Keratinocyte (primary cell): ENCODE data around the gene RGS9. TPM values are rescaled to one million over a fixed set of nuclear protein-coding genes. Genes with fewer than 3 reads are reported as not detected.
"Not testable (repeated sequence)": the region's sequence is repeated elsewhere in the genome, so short reads cannot be mapped to it uniquely, and the experiment has no call there.

Source experiments
- DNase-seq: peaks from one replicate; pipeline ENCODE4 v3.0.0-alpha.2; 2011; ENCODE audit warnings: low read depth, missing footprints, low spot score
- FAIRE-seq: peaks from 2 replicates; lab custom pipeline; 2011; peaks lifted over from hg19 to GRCh38; lab: Jason Lieb, UNC
- H2AFZ ChIP-seq: 2 replicates; pipeline ENCODE4 v1.6.0; 2012; ENCODE audit warnings: low read length, control low read depth, inconsistent platforms; ENCODE audit not compliant: control insufficient read depth
- H3K27ac ChIP-seq: 2 replicates; pipeline ENCODE4 v1.5.1; 2011; ENCODE audit warnings: low read length; ENCODE audit not compliant: control insufficient read depth, insufficient read depth
- H3K27me3 ChIP-seq: 3 replicates; pipeline ENCODE4 v1.6.0; 2011; ENCODE audit warnings: low read length; ENCODE audit not compliant: control insufficient read depth, insufficient read depth; ENCODE audit errors: extremely low read depth
- H3K36me3 ChIP-seq, 2 experiments: 2 replicates in 1 of 2; 3 replicates in 1 of 2; pipeline ENCODE4 v1.5.1; 2011; ENCODE audit warnings: low read length in 2 of 2, mild to moderate bottlenecking in 1 of 2; ENCODE audit not compliant: control insufficient read depth in 2 of 2, insufficient read depth in 2 of 2; ENCODE audit errors: extremely low read depth in 1 of 2
- H3K4me1 ChIP-seq: 3 replicates; pipeline ENCODE4 v1.5.1; 2011; ENCODE audit warnings: low read length; ENCODE audit not compliant: control insufficient read depth, insufficient read depth; ENCODE audit errors: extremely low read depth
- H3K4me2 ChIP-seq: 3 replicates; pipeline ENCODE4 v1.6.0; 2011; ENCODE audit warnings: low read depth, low read length; ENCODE audit not compliant: control insufficient read depth, insufficient read depth; ENCODE audit errors: extremely low read depth
- H3K4me3 ChIP-seq, 3 experiments: fragments of 200-600 bp in 1 of 3; sonication (generic) in 1 of 3; 2 replicates in 2 of 3; 3 replicates in 1 of 3; pipeline ENCODE4 v1.5.1; 2011 to 2016; ENCODE audit warnings: low read length in 3 of 3, mild to moderate bottlenecking in 3 of 3, control low read depth in 2 of 3, inconsistent platforms in 1 of 3, low read depth in 1 of 3, mixed read lengths in 1 of 3, mixed run types in 1 of 3, moderate library complexity in 1 of 3; ENCODE audit not compliant: control insufficient read depth in 2 of 3, insufficient read depth in 2 of 3; ENCODE audit errors: extremely low read depth in 1 of 3
- H3K79me2 ChIP-seq: 2 replicates; pipeline ENCODE4 v1.6.0; 2012; ENCODE audit warnings: low read length; ENCODE audit not compliant: control insufficient read depth, insufficient read depth
- H3K9ac ChIP-seq: 3 replicates; pipeline ENCODE4 v1.6.0; 2011; ENCODE audit warnings: low read length; ENCODE audit not compliant: control insufficient read depth, insufficient read depth; ENCODE audit errors: extremely low read depth
- H3K9me1 ChIP-seq: 3 replicates; pipeline ENCODE4 v1.6.0; 2011; ENCODE audit warnings: low read length; ENCODE audit not compliant: control insufficient read depth, insufficient read depth; ENCODE audit errors: extremely low read depth
- H3K9me3 ChIP-seq: 2 replicates; pipeline ENCODE4 v1.5.1; 2012; ENCODE audit warnings: low read depth, low read length; ENCODE audit not compliant: control insufficient read depth
- H4K20me1 ChIP-seq: 3 replicates; pipeline ENCODE4 v1.6.0; 2011; ENCODE audit warnings: low read length; ENCODE audit not compliant: control insufficient read depth, insufficient read depth; ENCODE audit errors: extremely low read depth
- EZH2 ChIP-seq: IDR thresholded peaks from one replicate; pipeline ENCODE4 v1.6.1; 2012; ENCODE audit warnings: inconsistent platforms, mild to moderate bottlenecking, low read length, moderate library complexity
- dilution Hi-C: fragments of 300-500 bp; cut with MboI; formaldehyde crosslinking; loops from one replicate; pipeline ENCODE4 v1.7.0; 2020; ENCODE audit warnings: low sequenced_read_pairs; ENCODE audit not compliant: extremely low pct_ligation_motif_present
- polyA plus RNA-seq, 5 experiments: library from polyadenylated mRNA; depleted of rRNA in 3 of 5; stranded (reverse) in 3 of 5; stranded (forward) in 1 of 5; unstranded in 1 of 5; fragments of >200 nt; gene quantifications; 1 replicate in 1 of 5; 2 replicates in 3 of 5; 3 replicates in 1 of 5; pipeline versions ENCODE4 v1.2.1 to v1.2.3, GENCODE V29; 2011 to 2012; ENCODE audit warnings: missing spikeins in 2 of 5, low read depth in 1 of 5, low replicate concordance in 1 of 5
- TF ChIP-seq, protein P1 (sequence below), 3 experiments: IDR thresholded peaks in 1 of 3; conservative IDR thresholded peaks in 1 of 3; optimal IDR thresholded peaks in 1 of 3; 2 replicates in 2 of 3; 3 replicates in 1 of 3; pipeline versions ENCODE3 to v1.5.1; 2011; ENCODE audit warnings: low read length in 3 of 3, mild to moderate bottlenecking in 3 of 3, moderate library complexity in 2 of 3, control low read depth in 1 of 3, inconsistent platforms in 1 of 3; ENCODE audit not compliant: insufficient read depth in 2 of 3; ENCODE audit errors: extremely low read depth in 1 of 3

Gene RGS9
- polyA plus RNA-seq, 1 donor (not counting 4 experiments of a cell fraction or from before 2014, with no cell fraction given), result 4.8 TPM

DNA sequence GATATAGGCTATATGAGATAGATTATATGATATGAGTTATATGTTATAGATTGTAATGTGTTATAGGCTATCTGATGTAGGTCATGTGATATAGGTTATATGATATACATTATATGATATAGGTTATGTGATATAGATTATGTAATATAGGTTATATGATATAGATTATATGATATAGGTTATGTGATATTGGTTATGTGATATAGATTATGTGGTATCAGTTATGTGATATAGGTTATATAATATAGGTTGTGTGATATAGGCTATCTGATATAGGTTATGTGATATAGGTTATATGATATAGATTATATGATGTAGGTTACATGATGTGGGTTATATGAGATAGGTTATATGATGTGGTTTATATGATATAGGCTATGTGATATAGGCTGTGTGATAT lies 68.5 kb downstream of the RGS9 start:
- no peak overlapping the region for H3K9ac ChIP-seq
- H3K36me3 ChIP-seq, result no peaks in the 10 kb centered on the region
- no peaks in the 10 kb centered on the region for H3K9me3 ChIP-seq
- H4K20me1 ChIP-seq, result no peaks in the 10 kb centered on the region
- H3K4me1 ChIP-seq, result peaks cover 3% of the 10 kb centered on the region
- no peaks in the 10 kb centered on the region for H3K79me2 ChIP-seq
- DNase-seq, result no peak
- FAIRE-seq, result no peak
- TF ChIP-seq, protein P1, sequence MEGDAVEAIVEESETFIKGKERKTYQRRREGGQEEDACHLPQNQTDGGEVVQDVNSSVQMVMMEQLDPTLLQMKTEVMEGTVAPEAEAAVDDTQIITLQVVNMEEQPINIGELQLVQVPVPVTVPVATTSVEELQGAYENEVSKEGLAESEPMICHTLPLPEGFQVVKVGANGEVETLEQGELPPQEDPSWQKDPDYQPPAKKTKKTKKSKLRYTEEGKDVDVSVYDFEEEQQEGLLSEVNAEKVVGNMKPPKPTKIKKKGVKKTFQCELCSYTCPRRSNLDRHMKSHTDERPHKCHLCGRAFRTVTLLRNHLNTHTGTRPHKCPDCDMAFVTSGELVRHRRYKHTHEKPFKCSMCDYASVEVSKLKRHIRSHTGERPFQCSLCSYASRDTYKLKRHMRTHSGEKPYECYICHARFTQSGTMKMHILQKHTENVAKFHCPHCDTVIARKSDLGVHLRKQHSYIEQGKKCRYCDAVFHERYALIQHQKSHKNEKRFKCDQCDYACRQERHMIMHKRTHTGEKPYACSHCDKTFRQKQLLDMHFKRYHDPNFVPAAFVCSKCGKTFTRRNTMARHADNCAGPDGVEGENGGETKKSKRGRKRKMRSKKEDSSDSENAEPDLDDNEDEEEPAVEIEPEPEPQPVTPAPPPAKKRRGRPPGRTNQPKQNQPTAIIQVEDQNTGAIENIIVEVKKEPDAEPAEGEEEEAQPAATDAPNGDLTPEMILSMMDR (optimal IDR thresholded peaks at IDR 0.05 in 1 of 3, IDR thresholded peaks at IDR 0.05 in 1 of 3, conservative IDR thresholded peaks at IDR 0.05 in 1 of 3; ENCODE audit: extremely low read depth in 1 of 3, insufficient read depth in 2 of 3, low read length in 3 of 3), result no peak
- TF ChIP-seq EZH2, result no peak
- H3K27ac ChIP-seq, result no peak overlapping the region
- no peak overlapping the region for H2AFZ ChIP-seq
- no peaks in the 10 kb centered on the region for H3K27me3 ChIP-seq
- H3K9me1 ChIP-seq, result no peaks in the 10 kb centered on the region
- no peak overlapping the region for H3K4me3 ChIP-seq
- dilution Hi-C loops, result no loop called here
- no peak overlapping the region for H3K4me2 ChIP-seq

DNA sequence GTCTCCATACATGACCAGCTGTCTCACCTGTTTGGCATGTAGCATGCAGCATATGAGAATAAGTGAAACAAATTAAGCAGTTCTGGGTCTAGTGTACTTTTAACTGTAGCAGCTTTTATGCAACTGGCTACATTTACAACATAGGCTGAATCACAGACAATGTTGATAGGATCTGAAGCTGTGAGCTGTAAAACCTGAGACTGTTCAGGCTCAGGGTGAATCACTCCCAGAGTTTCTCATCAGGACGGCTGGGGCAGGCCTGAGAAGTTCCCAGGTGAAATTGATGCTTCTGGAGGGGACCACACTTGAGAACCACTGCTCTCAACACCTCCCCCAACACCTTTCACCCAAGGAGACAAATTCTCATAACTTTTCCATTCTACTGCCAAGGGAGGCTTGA lies 70.3 kb downstream of the RGS9 start:
- H3K27me3 ChIP-seq, H4K20me1 ChIP-seq, dilution Hi-C loops, H3K9ac ChIP-seq, H2AFZ ChIP-seq, H3K4me3 ChIP-seq, H3K9me3 ChIP-seq, H3K36me3 ChIP-seq, DNase-seq, H3K4me2 ChIP-seq, H3K9me1 ChIP-seq, H3K27ac ChIP-seq, H3K79me2 ChIP-seq, H3K4me1 ChIP-seq: not testable (repeated sequence)
- FAIRE-seq, result peak; percentile 53

DNA sequence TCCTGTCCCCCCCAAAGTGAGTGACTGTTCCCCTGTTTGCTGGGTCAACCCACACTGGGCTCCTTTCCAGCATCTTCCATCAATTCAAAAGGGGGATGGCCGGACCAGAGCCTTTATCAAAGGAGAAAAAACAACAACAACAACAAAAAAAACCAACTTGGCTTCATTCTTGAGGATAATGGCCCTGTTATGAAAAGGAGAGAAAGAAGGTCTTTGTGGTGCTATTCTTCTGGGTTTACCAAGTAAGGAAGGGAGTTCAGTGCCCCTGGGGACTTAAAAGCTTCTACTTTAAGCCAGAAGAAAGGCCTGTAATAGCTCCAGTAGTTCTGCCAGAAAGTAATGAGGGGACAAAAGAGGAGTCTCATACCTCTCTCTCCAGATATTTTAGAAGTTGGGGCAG lies 71.5 kb downstream of the RGS9 start:
- no peak overlapping the region for H3K4me3 ChIP-seq
- H3K4me1 ChIP-seq, result no peaks in the 10 kb centered on the region
- H3K4me2 ChIP-seq, result no peak overlapping the region
- H3K27me3 ChIP-seq, result no peaks in the 10 kb centered on the region
- no peaks in the 10 kb centered on the region for H3K36me3 ChIP-seq
- H3K9me1 ChIP-seq, result no peaks in the 10 kb centered on the region
- dilution Hi-C loops, result no loop called here
- no peaks in the 10 kb centered on the region for H3K79me2 ChIP-seq
- H2AFZ ChIP-seq, result no peak overlapping the region
- FAIRE-seq (no peak), DNase-seq (no peak)
- TF ChIP-seq, protein P1 (optimal IDR thresholded peaks at IDR 0.05 in 1 of 3, IDR thresholded peaks at IDR 0.05 in 1 of 3, conservative IDR thresholded peaks at IDR 0.05 in 1 of 3; ENCODE audit: extremely low read depth in 1 of 3, insufficient read depth in 2 of 3, low read length in 3 of 3), result no peak
- no peak for TF ChIP-seq EZH2
- no peak overlapping the region for H3K9ac ChIP-seq
- H4K20me1 ChIP-seq, result no peaks in the 10 kb centered on the region
- no peaks in the 10 kb centered on the region for H3K9me3 ChIP-seq
- no peak overlapping the region for H3K27ac ChIP-seq
